ENCODE results near the gene SCAMP2. TPM values are rescaled to one million over a fixed set of nuclear protein-coding genes. Genes with fewer than 3 reads are reported as not detected.

SCAMP2 gene
- total RNA-seq, 1 experiment from 2014 or later, result 50.2 TPM

- Histone ChIP-seq H2BK12ac (ENCODE audit: insufficient read length, low read depth, low read length) (no peak overlapping the region), H3T11ph (ENCODE audit: low read length) (no peak overlapping the region), H2BK5ac (ENCODE audit: insufficient read length, low read length) (no peak overlapping the region), H3K4ac (ENCODE audit: low read depth, low read length) (no peak overlapping the region), H3K4me1 (ENCODE audit: insufficient read depth, low read length) (no peaks in the 10 kb centered on the region), H3K23me2 (ENCODE audit: insufficient read length, low read depth, low read length, poor library complexity, severe bottlenecking) (no peaks in the 10 kb centered on the region), H3K9me3 (ENCODE audit: control insufficient read depth, low read depth, low read length) (no peaks in the 10 kb centered on the region), H3K27ac (ENCODE audit: insufficient read length, low read depth, low read length) (no peak overlapping the region), H2AK5ac (ENCODE audit: insufficient read length, low read length) (no peak overlapping the region), H3K79me1 (ENCODE audit: insufficient read depth, low read depth, low read length, poor library complexity, severe bottlenecking) (no peaks in the 10 kb centered on the region), H3K18ac (ENCODE audit: insufficient read length, low read depth, low read length) (no peak overlapping the region), H3K56ac (ENCODE audit: insufficient read length, low read depth, low read length) (no peak overlapping the region), H2BK15ac (ENCODE audit: low read depth, low read length) (no peak overlapping the region), H4K8ac (replicated peaks; ENCODE audit: insufficient read length, low read depth, low read length) (no peak overlapping the region), H3K79me2 (ENCODE audit: insufficient read depth, low read length) (peaks cover 4% of the 10 kb centered on the region; the same call in 1 of the 2 replicates), H3K14ac (ENCODE audit: insufficient read depth, low read length) (no peak overlapping the region), H4K5ac (ENCODE audit: insufficient read length, low read depth, low read length) (no peak overlapping the region), H3K4me2 (ENCODE audit: insufficient read depth, insufficient read length, low read length) (no peak overlapping the region), H2BK20ac (ENCODE audit: low read depth, low read length, poor library complexity, severe bottlenecking) (no peak overlapping the region), H3K27me3 (ENCODE audit: insufficient read depth, low read length) (no peaks in the 10 kb centered on the region), H4K20me1 (ENCODE audit: control insufficient read depth, insufficient read depth, insufficient read length) (no peaks in the 10 kb centered on the region), H2AFZ (ENCODE audit: low read length) (no peak overlapping the region), H4K91ac (ENCODE audit: insufficient read length, low read depth, low read length) (no peak overlapping the region), H2BK120ac (ENCODE audit: low read depth, low read length, poor library complexity, severe bottlenecking) (no peak overlapping the region), H3K23ac (ENCODE audit: insufficient read length, low read depth, low read length) (no peak overlapping the region), H3K9ac (ENCODE audit: extremely low read depth, insufficient read length, low read length) (no peak overlapping the region)
- H3K9me3 Mint-ChIP-seq, result no peaks in the 10 kb centered on the region
- no peak overlapping the region for H3K4me3 Mint-ChIP-seq
- H3K27me3 Mint-ChIP-seq (ENCODE audit: low read depth), result no peaks in the 10 kb centered on the region
- H3K4me1 Mint-ChIP-seq, result peaks cover 0 to 6% of the 10 kb centered on the region in 2 experiments; a peak in 3 of 4 replicates
- peaks cover 4 to 9% (median 9%) of the 10 kb centered on the region in 3 experiments; a peak in 5 of 7 replicates for H3K36me3 Mint-ChIP-seq (ENCODE audit: insufficient read depth in 1 of 3, low read depth in 3 of 3)
- no CpG with 5 or more reads among the region's 9 CpGs for WGBS (ENCODE audit: extremely low coverage, insufficient read length, low lambda C conversion rate)
- H3K27ac Mint-ChIP-seq, result peak overlapping the region in 1 of 3 experiments; percentile 90; a peak in 2 of 7 replicates
- no peak for DNase-seq
- no peak for TF ChIP-seq CTCF (conservative IDR thresholded peaks at IDR 0.05)
Measured at GRCh38 chr15:74857671-74858368, 15.3 kb downstream of the SCAMP2 start.
